H1 (cell line): Measurements from ENCODE around the gene LECT2. TPM values are rescaled to one million over a fixed set of nuclear protein-coding genes. Genes with fewer than 3 reads are reported as not detected.

Experiments used
- CTCF ChIA-PET: fragments of 300-600 bp; sonication (Branson Sonifier 250); formaldehyde crosslinking; loops from one replicate; lab custom pipeline; 2021; ENCODE audit not compliant: partially characterized antibody; lab: Charles Lee
- POLR2A ChIA-PET: fragments of 300-600 bp; sonication (Branson Sonifier 250); formaldehyde crosslinking; loops from one replicate; lab custom pipeline; 2021; ENCODE audit warnings: inconsistent platforms; ENCODE audit not compliant: partially characterized antibody; lab: Charles Lee
- DNase-seq, 2 experiments: peaks; one replicate each; pipeline versions ENCODE4 v3.0.0 to v3.0.0-alpha.2; 2010 to 2022; ENCODE audit warnings: low spot score in 2 of 2, low read depth in 1 of 2, mixed read lengths in 1 of 2
- FAIRE-seq: peaks from 2 replicates; lab custom pipeline; 2011; peaks lifted over from hg19 to GRCh38; lab: Jason Lieb, UNC
- H2AFZ ChIP-seq: 2 replicates; pipeline ENCODE4 v1.8.1; 2012; ENCODE audit warnings: low read length, inconsistent platforms
- H2AK5ac ChIP-seq: 2 replicates; pipeline ENCODE4 v1.6.1; 2013; ENCODE audit warnings: low read depth, low read length
- H2BK120ac ChIP-seq: replicated peaks from 2 replicates; pipeline ENCODE3; 2013; ENCODE audit warnings: low read depth, low read length, inconsistent platforms
- H2BK12ac ChIP-seq: 2 replicates; pipeline ENCODE4 v1.6.1; 2013; ENCODE audit warnings: low read depth, low read length
- H2BK15ac ChIP-seq: 2 replicates; pipeline ENCODE4 v1.6.1; 2013; ENCODE audit warnings: low read length
- H2BK20ac ChIP-seq: 2 replicates; pipeline ENCODE4 v1.6.1; 2013; ENCODE audit warnings: low read length
- H2BK5ac ChIP-seq: 2 replicates; pipeline ENCODE4 v1.6.1; 2013; ENCODE audit warnings: low read depth, low read length
- H3K14ac ChIP-seq: 2 replicates; pipeline ENCODE4 v1.6.1; 2013; ENCODE audit warnings: inconsistent platforms; ENCODE audit not compliant: insufficient read length
- H3K18ac ChIP-seq: 2 replicates; pipeline ENCODE4 v1.6.1; 2013; ENCODE audit warnings: low read length; ENCODE audit errors: extremely low read depth
- H3K23ac ChIP-seq: 2 replicates; pipeline ENCODE4 v1.6.1; 2013; ENCODE audit warnings: inconsistent platforms; ENCODE audit not compliant: insufficient read length
- H3K23me2 ChIP-seq: 2 replicates; pipeline ENCODE4 v1.6.1; 2013; ENCODE audit warnings: low read depth, low read length
- H3K27ac ChIP-seq: 2 replicates; pipeline ENCODE4 v1.6.1; 2011; ENCODE audit warnings: low read depth, low read length, inconsistent platforms
- H3K27me3 ChIP-seq, 4 experiments: replicated peaks in 1 of 4; 1 replicate in 1 of 4; 2 replicates in 3 of 4; pipeline versions ENCODE4 v1.6.1 to v1.8.1; 2011 to 2013; ENCODE audit warnings: low read length in 3 of 4, mild to moderate bottlenecking in 3 of 4, inconsistent platforms in 2 of 4, mixed read lengths in 2 of 4, moderate library complexity in 1 of 4; ENCODE audit not compliant: control insufficient read depth in 3 of 4, insufficient read depth in 3 of 4; ENCODE audit errors: extremely low read depth in 1 of 4
- H3K36me3 ChIP-seq, 4 experiments: 2 replicates each; pipeline versions ENCODE4 v1.6.1 to v1.8.1; 2011 to 2013; ENCODE audit warnings: mild to moderate bottlenecking in 4 of 4, low read length in 3 of 4, moderate library complexity in 2 of 4, control low read depth in 1 of 4, inconsistent platforms in 1 of 4; ENCODE audit not compliant: insufficient read depth in 4 of 4, control insufficient read depth in 2 of 4
- H3K4ac ChIP-seq: replicated peaks from 2 replicates; pipeline ENCODE3; 2013; ENCODE audit warnings: low read length, low read depth, mixed read lengths, inconsistent platforms; ENCODE audit not compliant: insufficient read length
- H3K4me1 ChIP-seq, 4 experiments: replicated peaks in 1 of 4; 1 replicate in 1 of 4; 2 replicates in 3 of 4; pipeline versions ENCODE4 v1.6.1 to v1.8.1; 2011 to 2013; ENCODE audit warnings: low read length in 3 of 4, inconsistent platforms in 2 of 4, mixed read lengths in 1 of 4; ENCODE audit not compliant: insufficient read depth in 4 of 4, control insufficient read depth in 3 of 4
- H3K4me2 ChIP-seq, 2 experiments: 2 replicates each; pipeline versions ENCODE4 v1.6.1 to v1.8.1; 2011 to 2013; ENCODE audit warnings: low read depth in 2 of 2, low read length in 2 of 2, control low read depth in 1 of 2, inconsistent platforms in 1 of 2, mild to moderate bottlenecking in 1 of 2; ENCODE audit not compliant: insufficient read depth in 1 of 2
- H3K4me3 ChIP-seq, 4 experiments: fragments of 200-600, 300-600 bp in 1 of 4; sonication (generic), shearing (Covaris generic), sonication (Bioruptor Twin) in 1 of 4; 2 replicates each; pipeline versions ENCODE4 v1.5.1 to v1.8.1; 2011 to 2016; ENCODE audit warnings: low read length in 4 of 4, low read depth in 3 of 4, control low read depth in 2 of 4, inconsistent platforms in 2 of 4, mild to moderate bottlenecking in 2 of 4, mixed read lengths in 1 of 4, moderate library complexity in 1 of 4; ENCODE audit not compliant: insufficient read depth in 2 of 4; ENCODE audit errors: extremely low read depth in 1 of 4
- H3K56ac ChIP-seq: replicated peaks from 2 replicates; pipeline ENCODE3; 2013; ENCODE audit warnings: low read depth, mild to moderate bottlenecking, mixed read lengths, low read length, inconsistent platforms; ENCODE audit not compliant: insufficient read length
- H3K79me1 ChIP-seq: 2 replicates; pipeline ENCODE4 v1.6.1; 2013; ENCODE audit warnings: low read depth, low read length, control low read depth
- H3K79me2 ChIP-seq, 2 experiments: 2 replicates each; pipeline versions ENCODE4 v1.6.1 to v1.8.1; 2012 to 2013; ENCODE audit warnings: low read length in 2 of 2, mild to moderate bottlenecking in 2 of 2, inconsistent platforms in 1 of 2; ENCODE audit not compliant: insufficient read depth in 2 of 2, control insufficient read depth in 1 of 2
- H3K9ac ChIP-seq, 4 experiments: replicated peaks in 1 of 4; 1 replicate in 1 of 4; 2 replicates in 3 of 4; pipeline versions ENCODE4 v1.6.1 to v1.8.1; 2011 to 2013; ENCODE audit warnings: low read depth in 3 of 4, low read length in 3 of 4, control low read depth in 2 of 4, mild to moderate bottlenecking in 2 of 4, moderate library complexity in 2 of 4, inconsistent platforms in 1 of 4; ENCODE audit errors: extremely low read depth in 1 of 4
- H3K9me3 ChIP-seq, 2 experiments: 2 replicates each; pipeline versions ENCODE4 v1.6.1 to v1.8.1; 2012 to 2013; ENCODE audit warnings: mild to moderate bottlenecking in 2 of 2, moderate library complexity in 2 of 2, control low read depth in 1 of 2, inconsistent platforms in 1 of 2, low read depth in 1 of 2, low read length in 1 of 2, mixed read lengths in 1 of 2; ENCODE audit not compliant: insufficient read depth in 2 of 2
- H4K20me1 ChIP-seq, 2 experiments: replicated peaks in 1 of 2; 2 replicates each; pipeline versions ENCODE3 to v1.8.1; 2011 to 2013; ENCODE audit warnings: inconsistent platforms in 2 of 2, low read length in 2 of 2, mild to moderate bottlenecking in 1 of 2; ENCODE audit not compliant: insufficient read depth in 2 of 2, control insufficient read depth in 1 of 2
- H4K5ac ChIP-seq: 2 replicates; pipeline ENCODE4 v1.6.1; 2013; ENCODE audit warnings: low read length, low read depth, mixed read lengths, inconsistent platforms; ENCODE audit not compliant: insufficient read length
- H4K8ac ChIP-seq: 2 replicates; pipeline ENCODE4 v1.8.0; 2013; ENCODE audit warnings: mild to moderate bottlenecking, moderate library complexity, low read length, inconsistent platforms; ENCODE audit not compliant: insufficient read depth; ENCODE audit errors: extremely low read depth
- H4K91ac ChIP-seq: replicated peaks from 2 replicates; pipeline ENCODE3; 2013; ENCODE audit warnings: low read length, mixed read lengths, inconsistent platforms; ENCODE audit not compliant: insufficient read length
- BCL11A ChIP-seq, 2 experiments: IDR thresholded peaks; one replicate each; pipeline ENCODE4 v1.6.1; 2011; ENCODE audit warnings: low read depth in 2 of 2, low read length in 2 of 2, mild to moderate bottlenecking in 2 of 2
- FOSL1 ChIP-seq: IDR thresholded peaks from 2 replicates; pipeline ENCODE4 v1.6.1; 2011; ENCODE audit warnings: mild to moderate bottlenecking, low read depth, low read length, moderate library complexity; ENCODE audit not compliant: insufficient read depth
- JUND ChIP-seq: IDR thresholded peaks from 2 replicates; pipeline ENCODE4 v1.6.1; 2011; ENCODE audit warnings: mild to moderate bottlenecking, improper control_type of control experiment, low read length
- POLR2A ChIP-seq, 2 experiments: IDR thresholded peaks; 1 replicate in 1 of 2; 2 replicates in 1 of 2; pipeline ENCODE4 v1.6.1; 2011; ENCODE audit warnings: low read depth in 2 of 2, low read length in 2 of 2, mild to moderate bottlenecking in 2 of 2; ENCODE audit errors: control extremely low read depth in 1 of 2
- RNF2 ChIP-seq: fragments of 200-900, 300-1000 bp; sonication (generic); IDR thresholded peaks from 2 replicates; pipeline ENCODE4 v1.7.1; 2016; ENCODE audit warnings: borderline replicate concordance, low read depth, mild to moderate bottlenecking, antibody characterized with exemption, low read length; ENCODE audit not compliant: poor library complexity, severe bottlenecking; ENCODE audit errors: missing control alignments
- SAP30 ChIP-seq: fragments of 300-600 bp; sonication (generic); IDR thresholded peaks from 2 replicates; pipeline ENCODE4 v1.7.1; 2012; ENCODE audit warnings: low read length, moderate library complexity, mild to moderate bottlenecking, inconsistent platforms; ENCODE audit not compliant: insufficient read depth, insufficient replicate concordance
- SIN3A ChIP-seq, 2 experiments: IDR thresholded peaks in 1 of 2; conservative IDR thresholded peaks in 1 of 2; 2 replicates each; pipeline ENCODE4 v1.6.1; 2011 to 2012; ENCODE audit warnings: low read length in 2 of 2, improper control_type of control experiment in 1 of 2, low read depth in 1 of 2, mild to moderate bottlenecking in 1 of 2
- SP1 ChIP-seq: IDR thresholded peaks from 2 replicates; pipeline ENCODE4 v1.6.1; 2011; ENCODE audit warnings: low read depth, low read length
- SP2 ChIP-seq: IDR thresholded peaks from 2 replicates; pipeline ENCODE4 v1.6.1; 2012; ENCODE audit warnings: mild to moderate bottlenecking, low read length, inconsistent platforms
- SP4 ChIP-seq: IDR thresholded peaks from 2 replicates; pipeline ENCODE4 v1.6.1; 2012; ENCODE audit warnings: low read length, inconsistent platforms
- SRF ChIP-seq: IDR thresholded peaks from 2 replicates; pipeline ENCODE4 v1.6.1; 2011; ENCODE audit warnings: mild to moderate bottlenecking, low read depth, low read length, moderate library complexity
- ZNF274 ChIP-seq: IDR thresholded peaks from 2 replicates; pipeline ENCODE4 v1.7.0; 2012; ENCODE audit warnings: low read length, borderline replicate concordance; ENCODE audit errors: extremely low read depth
- WGBS, 2 experiments: shearing (Covaris generic) in 1 of 2; methylation state at CpG; one replicate each; pipeline versions ENCODE4 v1.1.6 to v1.1.7; 2013 to 2015; ENCODE audit warnings: low lambda C conversion rate in 2 of 2, mixed read lengths in 2 of 2, inconsistent platforms in 1 of 2, low coverage in 1 of 2, missing lambda C conversion rate in 1 of 2; ENCODE audit not compliant: insufficient replicate concordance in 2 of 2, insufficient coverage in 1 of 2, insufficient read length in 1 of 2; ENCODE audit errors: extremely low coverage in 1 of 2, missing lambda C conversion rate in 1 of 2; 5-methylcytosine and 5-hydroxymethylcytosine counted together
- polyA plus RNA-seq, 7 experiments: library from polyadenylated mRNA; depleted of rRNA in 3 of 7; stranded (reverse) in 5 of 7; unstranded in 2 of 7; fragments of >200 nt in 5 of 7; fragments of 200-250 nt in 2 of 7; gene quantifications; 1 replicate in 5 of 7; 2 replicates in 1 of 7; 4 replicates in 1 of 7; pipeline versions ENCODE4 v1.2.1 to v1.2.3, GENCODE V29; 2011 to 2013; ENCODE audit warnings: missing spikeins in 2 of 7, mixed read lengths in 2 of 7
- total RNA-seq: library from RNA; stranded (reverse); fragmentation: NEBNext Ultra II Directional; extraction: Animal tissue kit (Norgen Biotek cat#: 25700); gene quantifications from 2 replicates; pipeline ENCODE4 v1.2.1, GENCODE V29; 2021
- TF ChIP-seq, protein P1 (sequence below): IDR thresholded peaks from 2 replicates; pipeline ENCODE4 v1.6.1; 2012; ENCODE audit warnings: inconsistent platforms
- TF ChIP-seq, protein P2 (sequence below): IDR thresholded peaks from 2 replicates; pipeline ENCODE4 v1.6.1; 2012; ENCODE audit warnings: inconsistent platforms

Gene LECT2
- total and polyA plus RNA-seq, 2 of the 8 experiments (the other 6 are each of a cell fraction or from before 2014, with no cell fraction given): not detected

DNA sequence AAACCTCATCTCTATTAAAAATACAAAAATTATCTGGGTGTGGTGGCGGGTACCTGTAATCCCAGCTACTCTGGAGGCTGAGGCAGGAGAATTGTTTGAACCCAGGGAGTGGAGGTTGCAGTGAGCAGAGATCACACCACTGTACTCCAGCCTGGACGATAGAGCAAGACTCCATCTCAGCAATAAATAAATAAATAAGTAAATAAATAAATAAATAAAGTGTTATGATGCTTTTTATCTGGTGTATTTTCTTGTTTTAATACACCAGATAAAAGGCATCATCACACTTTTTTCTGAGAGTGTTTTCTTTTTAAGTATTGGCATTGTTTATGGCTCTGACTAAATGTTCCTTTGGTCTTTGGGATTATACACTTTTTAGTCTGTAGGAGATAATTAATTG is 24.2 kb upstream of the LECT2 start:
- Histone ChIP-seq H2AK5ac (no peak overlapping the region), H2BK5ac (no peak overlapping the region), H2BK15ac (no peak overlapping the region), H3K79me2 (no peaks in the 10 kb centered on the region), H2AFZ (no peak overlapping the region), H3K27me3 (peaks cover 0 to 3% (median 0%) of the 10 kb centered on the region in 4 experiments; a peak in 2 of 7 replicates), H3K4me2 (no peak overlapping the region), H3K9me3 (no peaks in the 10 kb centered on the region), H4K8ac (no peak overlapping the region), H3K56ac (no peak overlapping the region), H3K14ac (no peak overlapping the region), H2BK12ac (no peak overlapping the region), H2BK20ac (no peak overlapping the region), H3K18ac (no peak overlapping the region), H3K9ac (no peak overlapping the region), H3K79me1 (no peaks in the 10 kb centered on the region), H4K5ac (no peak overlapping the region), H4K91ac (no peak overlapping the region), H3K4me3 (no peak overlapping the region), H4K20me1 (no peaks in the 10 kb centered on the region), H3K4me1 (peaks cover 0 to 6% (median 0%) of the 10 kb centered on the region in 4 experiments; a peak in 2 of 7 replicates), H2BK120ac (no peak overlapping the region), H3K23ac (no peak overlapping the region), H3K4ac (no peak overlapping the region), H3K27ac (no peak overlapping the region), H3K23me2 (no peaks in the 10 kb centered on the region), H3K36me3 (no peaks in the 10 kb centered on the region)
- FAIRE-seq: no peak
- ChIA-PET CTCF (interaction anchor here (1.0 to 2.2 kb wide), 8 partner anchors 8 to 233 kb away, joined by 3 to 21 read pairs (median 11); no protein-coding TSS in a partner anchor), POLR2A (no interaction called here)
- 88% methylated on average over 2 of the region's 2 CpGs; no CpG with 5 or more reads in 1 of the 2 experiments for WGBS, 2 experiments
- DNase-seq: no peak
- no peak for TF ChIP-seq SAP30
- no peak for TF ChIP-seq SP1
- TF ChIP-seq JUND: no peak
- no peak for TF ChIP-seq SRF
- no peak for TF ChIP-seq FOSL1
- TF ChIP-seq SP2: no peak
- no peak for TF ChIP-seq POLR2A (IDR thresholded peaks at IDR 0.05; ENCODE audit: control extremely low read depth in 1 of 2, low read depth in 2 of 2, low read length in 2 of 2)
- no peak for TF ChIP-seq BCL11A (IDR thresholded peaks at IDR 0.05; ENCODE audit: low read depth in 2 of 2, low read length in 2 of 2)
- TF ChIP-seq, protein P1, sequence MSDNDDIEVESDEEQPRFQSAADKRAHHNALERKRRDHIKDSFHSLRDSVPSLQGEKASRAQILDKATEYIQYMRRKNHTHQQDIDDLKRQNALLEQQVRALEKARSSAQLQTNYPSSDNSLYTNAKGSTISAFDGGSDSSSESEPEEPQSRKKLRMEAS: no peak
- no peak for TF ChIP-seq RNF2
- TF ChIP-seq, protein P2, sequence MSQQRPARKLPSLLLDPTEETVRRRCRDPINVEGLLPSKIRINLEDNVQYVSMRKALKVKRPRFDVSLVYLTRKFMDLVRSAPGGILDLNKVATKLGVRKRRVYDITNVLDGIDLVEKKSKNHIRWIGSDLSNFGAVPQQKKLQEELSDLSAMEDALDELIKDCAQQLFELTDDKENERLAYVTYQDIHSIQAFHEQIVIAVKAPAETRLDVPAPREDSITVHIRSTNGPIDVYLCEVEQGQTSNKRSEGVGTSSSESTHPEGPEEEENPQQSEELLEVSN: no peak
- TF ChIP-seq ZNF274: no peak
- TF ChIP-seq SP4: no peak
- TF ChIP-seq SIN3A (conservative IDR thresholded peaks at IDR 0.05 in 1 of 2, IDR thresholded peaks at IDR 0.05 in 1 of 2; ENCODE audit: low read depth in 1 of 2, low read length in 2 of 2): no peak
